DND-41 (cell line): ENCODE data around the gene RPL13A.
A peak's percentile ranks its signal among the peaks of the same experiment; 100 is the strongest.

Experiments used
- ATAC-seq: fragments of 200-7000 bp; cut with Tn5 transposase; 3 replicates; pipeline ENCODE4 v1.9.1; 2021; ENCODE audit warnings: low read depth; ENCODE audit not compliant: insufficient read depth
- DNase-seq: peaks from one replicate; pipeline ENCODE4 v3.0.0-alpha.2; 2020
- H2AFZ ChIP-seq: 2 replicates; pipeline ENCODE4 v1.6.0; 2012; ENCODE audit warnings: low read depth, low read length
- H3K27ac ChIP-seq: 2 replicates; pipeline ENCODE4 v1.5.1; 2012; ENCODE audit warnings: low read length, inconsistent platforms
- H3K27me3 ChIP-seq: fragments of 200-600 bp; sonication (generic); 2 replicates; pipeline ENCODE4 v1.6.0; 2012; ENCODE audit warnings: low read length, mild to moderate bottlenecking, inconsistent platforms; ENCODE audit not compliant: insufficient read depth, poor library complexity
- H3K36me3 ChIP-seq: 2 replicates; pipeline ENCODE4 v1.5.1; 2012; ENCODE audit warnings: low read length, inconsistent platforms; ENCODE audit not compliant: insufficient read depth
- H3K4me1 ChIP-seq: 2 replicates; pipeline ENCODE4 v1.5.1; 2012; ENCODE audit warnings: mild to moderate bottlenecking, low read length; ENCODE audit not compliant: insufficient read depth
- H3K4me2 ChIP-seq: 2 replicates; pipeline ENCODE4 v1.6.0; 2012; ENCODE audit warnings: mild to moderate bottlenecking, moderate library complexity, low read length, inconsistent platforms; ENCODE audit not compliant: insufficient read depth
- H3K4me3 ChIP-seq, 2 experiments: fragments of 200-600 bp in 1 of 2; shearing (Covaris generic) in 1 of 2; 2 replicates each; pipeline ENCODE4 v1.5.1; 2012 to 2016; ENCODE audit warnings: inconsistent platforms in 2 of 2, low read length in 2 of 2, mild to moderate bottlenecking in 2 of 2, low read depth in 1 of 2, moderate library complexity in 1 of 2
- H3K79me2 ChIP-seq: 2 replicates; pipeline ENCODE4 v1.6.0; 2012; ENCODE audit warnings: low read length, inconsistent platforms; ENCODE audit not compliant: insufficient read depth
- H3K9ac ChIP-seq: 2 replicates; pipeline ENCODE4 v1.6.0; 2012; ENCODE audit warnings: low read depth, mild to moderate bottlenecking, inconsistent platforms, low read length, moderate library complexity
- H3K9me3 ChIP-seq: 2 replicates; pipeline ENCODE4 v1.5.1; 2012; ENCODE audit warnings: low read length, moderate library complexity, mild to moderate bottlenecking, inconsistent platforms; ENCODE audit not compliant: insufficient read depth, severe bottlenecking
- H4K20me1 ChIP-seq: 2 replicates; pipeline ENCODE4 v1.6.0; 2012; ENCODE audit warnings: low read length; ENCODE audit not compliant: insufficient read depth
- CTCF ChIP-seq: IDR thresholded peaks from 2 replicates; pipeline ENCODE4 v1.5.1; 2012; ENCODE audit warnings: borderline replicate concordance, low read length, moderate library complexity, mild to moderate bottlenecking; ENCODE audit not compliant: poor library complexity, severe bottlenecking; ENCODE audit errors: extremely low read depth
- EZH2 ChIP-seq: IDR thresholded peaks from 3 replicates; pipeline ENCODE4 v1.6.1; 2012; ENCODE audit warnings: borderline replicate concordance, low read depth, mild to moderate bottlenecking, moderate library complexity, low read length, inconsistent platforms; ENCODE audit not compliant: severe bottlenecking

The RPL13A gene

GRCh38 chr19:49492573-49493405 lies 5.4 kb downstream of the RPL13A start:
- Histone ChIP-seq H3K27ac (peak overlapping the region; percentile 10; the same call in 1 of the 2 replicates), H3K4me2 (no peak overlapping the region), H3K9ac (no peak overlapping the region), H3K4me3 (no peak overlapping the region), H3K4me1 (peaks cover 49% of the 10 kb centered on the region), H3K36me3 (peaks cover 65% of the 10 kb centered on the region), H3K79me2 (peaks cover 59% of the 10 kb centered on the region), H4K20me1 (peaks cover 42% of the 10 kb centered on the region), H3K27me3 (no peaks in the 10 kb centered on the region), H2AFZ (no peak overlapping the region), H3K9me3 (no peaks in the 10 kb centered on the region)
- DNase-seq (no peak), ATAC-seq (no peak)
- TF ChIP-seq EZH2 (no peak), CTCF (no peak)

DNA sequence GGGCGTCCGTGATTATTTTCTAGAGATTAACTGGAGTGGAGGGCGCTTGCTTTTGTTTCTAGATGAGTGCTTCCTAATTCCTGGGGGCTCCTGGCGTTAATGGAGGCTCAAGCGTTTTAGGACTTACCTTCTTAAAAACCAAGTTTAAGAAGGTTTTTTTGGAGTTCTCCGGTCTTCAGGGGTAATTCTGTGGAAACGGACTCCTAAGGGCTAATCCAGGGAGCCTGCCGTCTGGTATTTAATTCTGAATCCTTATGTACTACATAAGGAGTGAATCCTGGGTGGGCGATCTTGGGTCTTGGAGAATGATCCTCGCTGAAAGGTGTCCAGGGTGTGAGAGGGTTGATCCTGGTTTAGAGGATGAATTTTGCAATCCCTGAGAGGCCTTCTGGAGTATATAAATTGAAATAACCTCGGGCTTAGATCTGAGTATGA lies 9.2 kb downstream of the RPL13A start:
- Histone ChIP-seq H3K27me3 (no peaks in the 10 kb centered on the region), H3K4me2 (peak overlapping the region; percentile 92), H3K4me1 (peaks cover 57% of the 10 kb centered on the region), H3K9ac (peak overlapping the region; percentile 93), H4K20me1 (peaks cover 34% of the 10 kb centered on the region), H3K79me2 (peaks cover 36% of the 10 kb centered on the region), H3K27ac (peak overlapping the region; percentile 86), H3K4me3 (peak overlapping the region; percentile 72 to 82), H3K36me3 (peaks cover 51% of the 10 kb centered on the region), H2AFZ (peak overlapping the region; percentile 73), H3K9me3 (no peaks in the 10 kb centered on the region)
- DNase-seq = no peak
- no peak for TF ChIP-seq CTCF
- no peak for TF ChIP-seq EZH2
- ATAC-seq = no peak

GRCh38 chr19:49497047-49497788 lies 9.8 kb downstream of the RPL13A start:
- Histone ChIP-seq H3K9me3 (no peaks in the 10 kb centered on the region), H3K9ac (peak overlapping the region; percentile 93), H3K36me3 (peaks cover 45% of the 10 kb centered on the region), H3K4me3 (peak overlapping the region; percentile 72 to 82; a peak in 3 of 4 replicates), H2AFZ (no peak overlapping the region), H3K79me2 (peaks cover 36% of the 10 kb centered on the region), H3K27me3 (no peaks in the 10 kb centered on the region), H3K27ac (peak overlapping the region; percentile 86), H4K20me1 (peaks cover 29% of the 10 kb centered on the region), H3K4me2 (peak overlapping the region; percentile 92), H3K4me1 (peaks cover 57% of the 10 kb centered on the region)
- peak; percentile 62 for DNase-seq
- ATAC-seq = no peak
- TF ChIP-seq CTCF = no peak
- no peak for TF ChIP-seq EZH2
